HG02885 (cell line): ENCODE measurements around the gene POLR2I.

ENCODE experiments used
- ATAC-seq: cut with Tn5 transposase; IDR thresholded peaks from one replicate; pipeline ENCODE4 v1.9.1; 2021; ENCODE audit warnings: mild to moderate bottlenecking; ENCODE audit not compliant: unreplicated experiment, poor library complexity

The POLR2I gene

DNA sequence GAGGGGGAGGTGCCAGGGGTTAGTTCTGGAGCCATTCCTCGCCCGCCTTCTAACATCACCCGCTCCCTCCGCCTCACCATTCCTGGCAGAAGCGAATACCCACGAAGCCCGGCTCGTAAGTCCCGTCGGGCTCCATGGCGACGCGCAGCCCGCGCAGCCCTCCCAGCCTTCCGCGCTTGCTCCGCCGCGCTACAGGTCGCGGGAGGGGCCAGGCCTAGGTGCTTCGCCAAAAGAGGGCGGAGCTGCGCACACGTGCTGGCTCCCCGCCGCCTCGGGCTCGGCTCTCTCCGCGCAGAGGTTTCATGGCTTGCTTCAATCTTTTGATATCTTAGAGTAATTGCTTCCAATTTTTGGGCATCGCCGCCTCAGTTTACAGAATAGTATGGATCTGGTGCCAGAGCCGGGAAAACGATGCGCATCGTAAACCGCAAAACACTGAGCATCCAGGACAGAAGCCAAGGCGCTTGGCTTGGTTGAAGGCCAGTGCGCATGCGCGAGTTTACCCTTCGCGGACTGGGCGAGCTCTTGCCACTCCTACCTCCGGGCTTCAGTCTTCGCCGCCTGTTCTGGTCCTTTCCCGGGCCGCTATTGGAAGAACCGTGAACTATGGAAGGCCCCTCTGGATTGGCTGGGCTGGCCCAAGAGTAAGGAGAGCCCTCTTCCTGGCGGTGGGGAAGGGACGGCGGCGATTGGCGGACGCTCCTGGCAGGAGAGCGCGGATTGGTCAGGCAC, at the start of gene POLR2I:
Gene POLR2I, minus strand, starts transcription at position 155 of the 732 bp plus-strand sequence. Its CDS starts 19 bp downstream, at position 136.
- peak; percentile 84 for ATAC-seq

DNA sequence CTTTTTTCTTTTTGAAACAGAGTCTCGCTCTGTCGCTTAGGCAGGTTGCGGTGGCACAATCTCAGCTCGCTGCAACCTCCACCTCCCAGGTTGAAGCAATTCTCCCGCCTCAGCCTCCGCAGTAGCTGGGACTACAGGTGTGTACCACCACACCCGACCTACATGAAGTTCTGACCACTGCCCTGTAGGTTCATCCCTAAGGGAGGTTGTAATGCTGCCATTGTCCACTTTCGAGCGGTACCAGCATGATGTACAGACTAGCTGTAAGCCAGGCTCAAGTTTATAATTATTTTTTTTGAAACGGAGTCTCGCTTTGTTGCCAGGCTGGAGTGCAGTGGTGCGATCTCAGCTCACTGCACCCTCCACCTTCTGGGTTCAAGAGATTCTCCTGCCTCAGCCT, 49.1 kb upstream of the POLR2I start:
- no peak for ATAC-seq

DNA sequence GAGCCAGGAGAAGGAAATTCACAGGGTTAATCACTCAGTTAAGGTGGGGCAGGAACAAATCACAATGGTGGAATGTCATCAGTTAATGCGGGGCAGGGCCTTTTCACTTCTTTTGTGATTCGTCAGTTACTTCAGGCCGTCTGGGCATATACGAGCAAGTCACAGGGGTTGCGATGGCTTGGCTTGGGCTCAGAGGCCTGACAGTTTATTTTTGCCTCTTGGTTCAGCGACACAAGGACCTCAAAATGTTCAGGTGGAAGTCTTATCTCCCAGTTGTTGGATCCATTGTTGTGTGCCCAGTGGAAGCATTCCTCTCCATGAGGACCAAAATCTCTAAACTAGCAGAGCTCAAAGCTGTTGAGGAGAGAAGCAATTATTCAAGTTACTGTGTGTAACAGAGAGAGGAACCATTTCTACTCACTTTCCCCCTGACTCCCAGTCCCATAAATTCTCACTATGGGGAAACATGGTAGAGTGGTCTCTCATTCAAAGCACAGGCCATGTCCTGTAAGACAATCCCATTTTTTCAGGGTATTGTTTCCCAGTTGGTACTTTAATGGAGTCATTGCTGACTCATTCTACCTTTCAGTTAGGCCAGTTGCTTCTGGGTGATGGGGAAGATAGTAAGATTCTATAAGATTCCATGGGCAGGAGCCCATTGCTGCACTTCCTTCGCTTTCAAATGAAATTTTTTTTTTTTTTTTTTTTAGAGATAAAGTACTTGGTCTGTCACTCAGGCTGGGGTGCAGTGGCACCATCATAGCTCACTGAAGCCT, 46.3 kb upstream of the POLR2I start:
- ATAC-seq = no peak

DNA sequence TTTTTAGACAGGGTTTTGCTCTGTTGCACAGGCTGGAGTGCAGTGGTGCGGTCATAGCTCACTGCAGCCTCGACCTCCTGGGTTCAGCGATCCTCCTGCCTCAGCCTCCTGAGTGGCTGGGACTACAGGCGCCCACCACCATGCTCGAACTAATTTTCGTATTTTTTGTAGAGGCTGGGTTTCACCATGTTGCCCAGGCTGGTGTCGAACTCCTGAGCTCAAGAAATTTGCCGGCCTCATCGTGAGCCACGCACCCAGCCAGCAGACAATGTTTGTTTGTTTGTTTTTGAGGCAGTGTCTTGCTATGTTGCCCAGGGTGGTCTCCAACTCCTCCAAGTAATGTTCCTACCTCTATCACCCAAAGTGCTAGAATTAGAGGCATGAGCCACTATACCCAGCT, 38.5 kb upstream of the POLR2I start:
- no peak for ATAC-seq

DNA sequence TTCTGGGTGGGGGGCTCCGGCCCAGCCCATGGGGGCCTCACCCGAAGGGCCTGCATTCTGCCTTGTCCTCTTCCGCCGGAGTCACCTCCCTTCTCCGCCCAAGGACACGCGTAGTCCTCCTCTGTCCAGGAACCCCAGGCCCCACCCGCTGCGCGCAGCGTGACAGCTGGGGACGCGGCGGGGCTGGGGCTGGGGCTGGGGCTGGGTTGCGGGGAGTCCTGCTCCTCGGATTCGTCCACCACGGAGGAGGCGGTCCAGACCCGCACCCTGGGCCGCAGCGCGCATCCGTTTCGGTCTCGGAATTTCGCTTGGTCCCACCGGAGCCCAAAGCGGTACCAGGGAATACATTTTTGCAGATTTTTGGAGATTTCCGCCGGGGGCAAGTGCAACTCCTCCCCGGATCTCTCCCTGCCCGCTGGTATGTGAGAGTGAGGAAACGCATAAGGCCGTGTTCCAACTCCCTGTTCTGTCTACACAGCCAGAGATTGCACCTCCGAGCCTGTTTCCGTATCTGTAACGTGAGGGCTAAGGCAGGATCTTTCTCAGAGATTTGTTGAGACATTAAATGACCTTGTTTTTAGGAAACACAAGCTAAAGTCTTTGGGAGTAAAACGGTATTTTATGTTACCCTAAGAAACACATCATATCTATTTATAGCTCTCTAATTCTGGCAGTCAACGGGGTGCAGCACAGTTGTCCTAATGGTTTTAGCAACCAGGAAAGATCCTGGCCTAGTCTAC, 37.8 kb upstream of the POLR2I start, which contains the start of gene COX7A1:
Gene COX7A1, minus strand, starts transcription at position 96 of the 740 bp plus-strand sequence. Its CDS starts 40 bp downstream, at position 56.
- ATAC-seq = no peak

DNA sequence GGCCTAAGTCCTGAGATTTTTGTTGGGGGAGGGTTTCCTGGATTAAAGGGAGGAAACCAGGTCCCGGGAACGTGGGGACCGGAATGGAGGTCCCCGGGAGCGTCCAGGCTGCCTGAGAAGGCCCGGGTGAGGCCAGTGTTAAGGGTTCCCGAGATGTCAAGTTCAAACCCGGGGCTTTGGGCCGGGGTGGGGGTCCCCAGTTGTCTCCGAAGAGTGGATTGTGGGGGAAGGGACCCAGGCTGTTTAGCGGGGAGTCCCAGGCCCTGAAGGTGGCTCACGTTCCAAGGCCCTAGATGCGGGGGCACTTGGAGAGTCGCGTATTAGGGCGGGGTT, 37.3 kb upstream of the POLR2I start:
- ATAC-seq = no peak

DNA sequence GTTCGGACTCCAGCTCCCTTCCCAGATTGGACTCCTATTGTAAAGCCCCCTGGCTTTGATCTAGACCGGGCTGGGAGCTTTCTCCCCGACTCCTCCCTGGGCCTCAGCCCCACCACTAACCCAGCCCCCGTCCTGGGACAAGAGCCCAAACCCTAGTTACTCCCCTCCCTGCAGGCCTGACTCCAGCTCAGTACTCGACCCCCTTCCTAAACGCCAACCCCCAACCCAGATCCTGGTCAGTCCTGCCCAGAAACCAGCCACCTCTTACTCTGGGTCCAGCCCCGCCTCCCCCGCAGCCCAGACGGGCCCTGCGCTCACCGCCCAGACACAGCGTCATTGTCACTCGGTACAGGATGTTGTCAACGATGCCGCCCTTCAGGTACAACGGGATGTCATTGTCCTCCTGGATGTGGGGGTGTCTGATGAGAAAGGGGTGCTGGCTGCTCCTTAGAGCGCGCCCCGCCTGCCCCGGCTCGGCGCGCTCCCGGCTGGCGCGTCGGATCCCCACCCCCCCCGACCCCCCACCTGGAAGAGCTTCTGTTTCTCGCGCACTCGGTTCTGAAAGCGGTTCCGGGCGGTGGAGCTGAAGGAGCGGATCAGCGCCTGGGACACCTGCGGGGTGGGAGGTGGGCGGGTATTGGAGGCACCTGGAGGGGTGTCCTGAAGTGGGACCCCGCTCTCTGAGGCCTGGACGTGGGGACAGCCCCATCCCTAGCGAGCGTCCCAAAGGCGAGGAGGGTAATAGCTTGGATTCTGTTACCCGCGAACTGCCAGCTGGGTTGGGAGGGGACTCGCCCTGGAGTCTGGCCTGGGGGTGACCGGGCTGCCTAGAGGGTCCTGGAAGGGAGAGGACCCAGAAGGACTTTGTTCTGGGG, 36.7 kb upstream of the POLR2I start:
- ATAC-seq = no peak

DNA sequence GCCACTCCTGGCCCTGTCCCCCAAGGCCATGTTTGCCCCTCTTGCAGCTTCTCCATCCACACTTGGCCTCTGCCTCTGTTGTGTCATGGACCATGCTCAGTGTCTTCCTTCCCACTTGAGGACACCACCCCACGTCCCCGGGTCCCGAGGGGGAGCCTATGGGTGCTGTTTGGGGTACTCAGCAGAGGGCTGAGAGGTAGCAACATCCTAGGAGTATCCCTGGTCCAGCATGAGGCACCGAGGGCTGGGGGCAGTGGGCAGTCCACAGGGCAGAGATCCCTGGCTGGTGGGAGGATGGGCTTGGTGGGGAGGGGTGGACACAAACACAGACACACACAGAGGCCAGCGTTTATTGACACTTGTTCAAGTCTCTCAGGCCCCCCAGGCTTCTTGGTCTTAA, 35.9 kb upstream of the POLR2I start:
- no peak for ATAC-seq

DNA sequence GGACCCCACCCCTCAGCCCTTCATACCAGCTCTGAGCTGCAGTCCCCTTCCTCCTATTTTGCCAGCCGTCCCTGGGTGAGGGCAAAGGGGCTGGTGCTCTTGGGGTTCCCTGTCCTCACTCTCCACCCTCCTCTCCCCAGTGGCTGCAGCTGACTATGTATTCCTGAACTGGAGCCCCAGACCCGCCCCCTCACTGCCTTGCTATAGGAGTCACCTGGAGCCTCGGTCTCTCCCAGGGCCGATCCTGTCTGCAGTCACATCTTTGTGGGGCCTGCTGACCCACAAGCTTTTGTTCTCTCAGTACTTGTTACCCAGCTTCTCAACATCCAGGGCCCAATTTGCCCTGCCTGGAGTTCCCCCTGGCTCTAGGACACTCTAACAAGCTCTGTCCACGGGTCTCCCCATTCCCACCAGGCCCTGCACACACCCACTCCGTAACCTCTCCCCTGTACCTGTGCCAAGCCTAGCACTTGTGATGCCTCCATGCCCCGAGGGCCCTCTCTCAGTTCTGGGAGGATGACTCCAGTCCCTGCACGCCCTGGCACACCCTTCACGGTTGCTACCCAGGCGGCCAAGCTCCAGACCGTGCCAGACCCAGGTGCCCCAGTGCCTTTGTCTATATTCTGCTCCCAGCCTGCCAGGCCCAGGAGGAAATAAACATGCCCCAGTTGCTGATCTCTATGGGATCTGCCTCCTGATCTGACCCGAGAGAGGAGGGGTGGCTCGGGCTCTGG, 35.2 kb upstream of the POLR2I start:
- no peak for ATAC-seq

DNA sequence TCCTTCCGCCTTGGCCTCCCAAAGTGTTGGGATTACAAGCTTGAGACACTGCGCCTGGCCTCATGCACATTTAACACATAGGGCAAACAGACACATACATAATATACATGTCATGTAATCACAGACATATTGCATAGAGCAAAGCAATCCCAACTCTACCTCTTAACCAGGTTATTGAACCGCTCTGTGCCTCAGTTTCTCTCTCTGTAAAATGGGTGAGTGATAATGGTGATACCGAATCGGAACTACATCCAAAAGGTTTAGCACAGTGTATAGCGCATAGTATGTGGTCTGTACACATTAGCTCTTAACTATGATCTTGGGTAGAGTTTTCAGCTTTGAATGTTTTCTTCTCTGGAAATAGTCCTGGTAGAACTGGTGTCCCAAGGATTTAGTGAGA, 29.9 kb upstream of the POLR2I start:
- no peak for ATAC-seq

DNA sequence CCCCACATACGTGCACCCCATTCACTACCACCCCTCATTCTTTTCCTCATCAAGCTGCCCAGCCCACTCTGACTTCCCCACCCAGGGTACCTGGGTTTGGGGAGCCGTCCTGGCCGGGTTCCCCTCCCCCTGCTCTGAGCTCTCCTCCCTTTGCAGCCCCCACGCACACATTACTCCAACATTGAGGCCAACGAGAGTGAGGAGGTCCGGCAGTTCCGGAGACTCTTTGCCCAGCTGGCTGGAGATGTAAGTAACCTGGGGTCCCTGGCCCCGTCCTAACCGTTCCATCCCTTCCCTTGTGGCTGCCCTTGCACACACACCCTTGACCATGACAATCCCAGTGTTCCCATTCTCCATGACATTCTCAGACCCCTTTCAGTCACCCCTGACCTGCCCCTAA, 27.8 kb upstream of the POLR2I start:
- no peak for ATAC-seq

DNA sequence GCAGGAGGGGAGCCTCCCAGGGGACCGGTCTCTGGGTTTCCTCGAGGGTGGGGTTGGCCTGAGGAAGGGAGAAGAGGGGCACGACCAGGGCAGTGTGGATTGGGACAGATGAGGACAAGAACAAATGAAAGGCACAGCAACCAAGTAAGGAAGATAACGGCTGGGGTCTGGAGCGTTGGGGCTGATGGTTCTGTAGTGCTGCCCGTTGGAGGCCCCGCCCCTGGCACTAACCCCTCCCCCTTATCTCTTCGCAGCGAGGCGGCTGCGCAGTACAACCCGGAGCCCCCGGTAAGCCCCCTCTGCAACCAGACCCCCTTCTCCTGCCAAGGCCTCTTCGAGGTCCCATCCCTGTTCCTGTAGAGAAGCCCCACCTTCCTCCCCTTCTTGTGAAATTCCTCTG, 27.4 kb upstream of the POLR2I start:
- no peak for ATAC-seq

DNA sequence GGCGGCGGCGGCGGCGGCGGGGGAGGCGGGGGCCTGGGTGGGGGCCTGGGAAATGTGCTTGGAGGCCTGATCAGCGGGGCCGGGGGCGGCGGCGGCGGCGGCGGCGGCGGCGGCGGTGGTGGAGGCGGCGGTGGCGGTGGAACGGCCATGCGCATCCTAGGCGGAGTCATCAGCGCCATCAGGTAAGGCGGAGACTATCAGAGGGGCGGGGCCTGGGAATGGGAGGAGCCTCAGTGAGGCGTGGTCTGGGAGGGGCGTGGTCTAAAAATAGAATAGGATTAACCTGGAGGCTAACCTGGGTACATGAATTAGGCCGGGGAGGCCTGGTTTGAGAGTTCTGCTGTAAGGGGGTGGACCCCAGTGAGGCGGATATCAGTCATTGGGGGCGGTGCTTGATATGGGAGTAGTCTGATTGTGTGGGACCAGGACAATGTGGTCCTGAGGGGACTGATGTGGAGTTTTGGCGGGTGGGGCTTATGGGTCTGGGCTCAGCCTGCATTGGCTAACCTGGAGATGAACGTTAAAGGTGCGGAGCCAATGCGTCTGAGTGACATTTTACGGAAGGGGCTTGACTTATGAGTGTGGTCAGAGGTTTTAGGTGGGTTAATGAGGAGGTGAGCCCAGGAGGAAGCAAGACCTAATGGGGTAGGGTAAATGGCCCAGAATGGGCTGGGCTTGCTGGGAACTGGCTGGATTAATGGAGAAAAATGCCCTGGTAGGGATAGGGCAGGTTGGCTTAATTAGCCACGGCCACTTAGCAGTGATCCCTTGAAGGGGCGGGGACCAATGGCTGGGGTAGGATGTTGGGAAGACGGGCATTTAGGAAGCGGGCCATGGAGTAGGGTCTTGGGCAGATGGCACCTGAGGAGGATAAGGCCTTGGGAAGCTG, 26.6 kb upstream of the POLR2I start:
- ATAC-seq = peak; percentile 56

DNA sequence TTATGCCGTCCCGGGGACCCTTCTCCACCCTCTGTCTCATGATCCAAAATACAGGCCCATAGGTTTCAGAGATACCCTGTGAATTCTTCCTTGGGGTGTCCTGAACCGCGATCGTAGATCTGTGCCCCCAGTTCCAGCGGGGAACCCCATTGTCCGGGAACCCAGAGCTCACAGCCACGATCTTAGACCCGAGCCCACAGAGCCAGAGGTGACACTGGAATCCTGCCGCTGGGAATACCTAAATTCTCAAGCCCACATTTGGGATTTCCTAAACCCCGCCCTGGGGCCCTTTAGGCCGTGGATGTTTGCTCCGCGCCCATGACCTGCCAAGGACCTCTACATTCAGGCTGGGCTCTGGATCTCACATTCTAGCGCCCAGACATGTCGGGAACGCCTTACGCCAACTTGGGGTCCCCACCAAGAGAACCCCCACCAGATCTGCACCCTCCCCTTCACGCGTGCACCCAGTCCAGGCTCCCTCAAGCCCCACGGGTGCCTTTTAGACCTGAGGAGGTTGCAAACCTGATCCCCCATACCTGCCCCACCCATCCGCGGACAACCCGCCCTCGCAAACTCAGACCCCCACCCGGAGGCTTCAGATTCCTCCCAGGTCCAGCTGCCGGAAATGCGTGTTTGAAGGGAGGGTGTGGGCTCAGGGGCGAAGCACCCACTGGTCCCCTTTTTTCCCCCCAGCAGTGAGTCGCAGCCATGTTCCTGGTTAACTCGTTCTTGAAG, 25.8 kb upstream of the POLR2I start:
- peak; percentile 1 for ATAC-seq

DNA sequence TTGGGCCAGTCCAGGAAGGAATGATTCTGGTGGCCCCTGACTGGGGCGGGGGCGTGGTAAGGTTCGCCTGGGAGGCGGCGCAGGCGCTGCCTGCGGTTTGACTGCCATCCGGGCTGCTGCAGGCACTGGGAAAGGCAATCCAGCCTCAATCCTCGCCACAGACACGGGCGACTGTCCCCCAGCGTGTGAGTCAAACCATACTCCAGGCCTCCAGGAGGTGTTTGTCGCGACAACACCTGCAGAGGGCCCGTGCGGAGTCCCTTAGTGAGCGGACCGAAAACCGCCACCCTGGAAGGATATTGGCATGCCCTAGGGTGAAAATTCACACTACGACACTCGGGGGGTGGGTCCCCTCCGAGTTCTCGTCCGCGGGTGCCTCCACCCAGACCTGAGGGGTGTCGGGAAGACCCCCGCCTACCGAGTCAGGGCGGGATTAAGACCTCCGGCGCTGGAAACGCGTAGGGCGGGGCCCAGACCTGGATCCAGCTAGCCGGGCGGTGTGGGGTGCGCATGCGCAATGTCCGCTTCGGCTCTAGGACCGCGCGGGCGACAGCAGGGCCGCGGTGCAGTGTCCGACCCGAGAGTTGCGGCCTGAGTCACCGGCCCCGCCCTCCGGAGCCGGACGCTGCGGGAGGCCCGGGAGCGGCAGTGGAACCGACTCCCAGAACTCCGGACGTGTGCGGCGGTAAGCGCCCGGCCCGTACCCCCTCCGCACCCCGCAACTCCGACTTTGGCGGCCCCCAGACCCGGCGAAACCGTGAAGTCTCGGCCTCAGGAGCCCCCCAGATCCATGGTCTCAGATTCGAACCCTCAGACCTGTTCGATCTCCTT, 25.0 kb upstream of the POLR2I start, which contains the start of gene CAPNS1:
Gene CAPNS1, plus strand, starts transcription at position 594 of the 831 bp plus-strand sequence. CDS start 946 bp downstream, outside the sequence.
- peak; percentile 89 for ATAC-seq

DNA sequence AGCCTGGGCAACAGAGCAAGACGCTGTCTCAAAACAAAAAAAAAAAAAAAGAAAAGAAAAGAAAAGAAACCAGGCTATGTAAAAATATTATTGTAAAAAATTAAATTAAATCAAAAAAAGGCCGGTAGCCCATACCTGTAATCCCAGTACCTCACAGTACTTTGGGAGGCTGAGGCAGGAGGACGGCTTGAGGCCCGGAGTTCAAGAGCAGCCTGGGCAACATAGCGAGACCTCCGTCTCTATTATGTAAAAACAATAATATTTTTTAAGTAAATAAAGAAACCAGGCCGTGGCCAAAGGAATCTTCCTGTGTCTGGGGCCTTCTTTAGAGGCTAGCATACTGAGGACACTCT, 24.4 kb upstream of the POLR2I start:
- no peak for ATAC-seq
